B cell (primary cell): ENCODE results near the gene SLIT3. TPM values are rescaled to one million over a fixed set of nuclear protein-coding genes. Genes with fewer than 3 reads are reported as not detected.

Source experiments
- ATAC-seq: fragments of 200-7000 bp; cut with Tn5 transposase; one replicate; pipeline ENCODE4 v1.10.0; 2021; ENCODE audit warnings: low read depth, mild to moderate bottlenecking, moderate number of reproducible peaks, moderate library complexity
- CTCF ChIA-PET: fragments of 350-600 bp; sonication (Branson Sonifier 250); formaldehyde crosslinking; loops from one replicate; lab custom pipeline; 2021; ENCODE audit warnings: antibody characterized with exemption, inconsistent platforms; lab: Charles Lee
- POLR2A ChIA-PET: fragments of 350-600 bp; sonication (Branson Sonifier 250); formaldehyde crosslinking; loops from one replicate; lab custom pipeline; 2021; ENCODE audit warnings: antibody characterized with exemption; lab: Charles Lee
- DNase-seq: peaks from one replicate; pipeline ENCODE4 v3.0.0; 2013
- H2AFZ ChIP-seq: 2 replicates; pipeline ENCODE4 v1.6.1; 2012; ENCODE audit warnings: mild to moderate bottlenecking, low read depth, low read length; ENCODE audit not compliant: insufficient read depth, poor library complexity, severe bottlenecking
- H3K27ac ChIP-seq, 2 donors: 1 replicate in 1 of 2; 2 replicates in 1 of 2; pipeline ENCODE4 v1.5.1; 2012 to 2013; ENCODE audit warnings: low read length in 2 of 2, mild to moderate bottlenecking in 2 of 2, moderate library complexity in 1 of 2
- H3K27me3 ChIP-seq, 4 experiments: fragments of 200-600 bp in 1 of 4; sonication (generic) in 1 of 4; replicated peaks in 1 of 4; 1 replicate in 2 of 4; 2 replicates in 2 of 4; pipeline versions ENCODE4 v1.6.1 to v1.7.0; 2013 to 2016; ENCODE audit warnings: low read length in 3 of 4, mild to moderate bottlenecking in 2 of 4, mixed read lengths in 1 of 4, moderate library complexity in 1 of 4; ENCODE audit not compliant: insufficient read depth in 4 of 4, control insufficient read depth in 3 of 4; ENCODE audit errors: control extremely low read depth in 1 of 4
- H3K36me3 ChIP-seq, 2 experiments: replicated peaks in 1 of 2; 1 replicate in 1 of 2; 2 replicates in 1 of 2; pipeline versions ENCODE4 v1.6.1 to v1.7.1; 2013; ENCODE audit warnings: low read length in 1 of 2; ENCODE audit not compliant: insufficient read depth in 2 of 2, control insufficient read depth in 1 of 2; ENCODE audit errors: control extremely low read depth in 1 of 2, extremely low read depth in 1 of 2
- H3K4me1 ChIP-seq, 2 donors: fragments of 200-600 bp in 1 of 2; sonication (generic) in 1 of 2; 1 replicate in 1 of 2; 2 replicates in 1 of 2; pipeline versions ENCODE4 v1.5.1 to v1.6.1; 2013 to 2017; ENCODE audit warnings: low read length in 2 of 2; ENCODE audit not compliant: control insufficient read depth in 2 of 2, insufficient read depth in 2 of 2
- H3K4me2 ChIP-seq: replicated peaks from 2 replicates; pipeline ENCODE3; 2012; ENCODE audit warnings: mild to moderate bottlenecking, low read depth, low read length; ENCODE audit not compliant: poor library complexity, severe bottlenecking
- H3K4me3 ChIP-seq, 5 experiments: fragments of 200-600 bp in 1 of 5; sonication (generic) in 1 of 5; 1 replicate in 3 of 5; 2 replicates in 2 of 5; pipeline versions ENCODE4 v1.5.1 to v1.7.0; 2011 to 2016; ENCODE audit warnings: low read length in 4 of 5, mild to moderate bottlenecking in 4 of 5, low read depth in 2 of 5, control low read depth in 1 of 5, moderate library complexity in 1 of 5; ENCODE audit not compliant: insufficient read depth in 1 of 5; ENCODE audit errors: control extremely low read depth in 1 of 5, extremely low read depth in 1 of 5
- H3K79me2 ChIP-seq: fragments of 200-600 bp; sonication (generic); one replicate; pipeline ENCODE4 v1.6.0; 2016; ENCODE audit warnings: low read length; ENCODE audit not compliant: control insufficient read depth, insufficient read depth
- H3K9ac ChIP-seq: fragments of 200-600 bp; sonication (generic); 2 replicates; pipeline ENCODE4 v1.6.1; 2017; ENCODE audit warnings: mild to moderate bottlenecking, low read length, moderate library complexity
- H3K9me3 ChIP-seq, 3 donors: one replicate each; pipeline versions ENCODE4 v1.6.1 to v1.7.1; 2013; ENCODE audit warnings: low read length in 2 of 3; ENCODE audit not compliant: control insufficient read depth in 2 of 3, insufficient read depth in 1 of 3; ENCODE audit errors: control extremely low read depth in 1 of 3
- H4K20me1 ChIP-seq: 2 replicates; pipeline ENCODE4 v1.6.0; 2012; ENCODE audit warnings: mild to moderate bottlenecking, low read length; ENCODE audit not compliant: insufficient read depth, control insufficient read depth, poor library complexity, severe bottlenecking
- H3K27ac Mint-ChIP-seq: one replicate; pipeline ENCODE4 v1.8.0; 2021; ENCODE audit warnings: mixed read lengths
- H3K27me3 Mint-ChIP-seq: one replicate; pipeline ENCODE4 v1.8.0; 2021; ENCODE audit warnings: mixed read lengths
- H3K4me1 Mint-ChIP-seq: one replicate; pipeline ENCODE4 v1.8.0; 2021; ENCODE audit warnings: mixed read lengths
- H3K4me3 Mint-ChIP-seq: one replicate; pipeline ENCODE4 v1.8.0; 2021; ENCODE audit warnings: mixed read lengths
- H3K9me3 Mint-ChIP-seq: one replicate; pipeline ENCODE4 v1.8.0; 2022; ENCODE audit warnings: mixed read lengths; ENCODE audit not compliant: insufficient read depth
- CTCF ChIP-seq: fragments of 200-600 bp; IDR thresholded peaks from one replicate; pipeline ENCODE4 v1.8.0; 2022; ENCODE audit warnings: antibody characterized with exemption, mild to moderate bottlenecking
- EZH2 ChIP-seq: IDR thresholded peaks from 2 replicates; pipeline ENCODE4 v1.6.1; 2012; ENCODE audit warnings: borderline replicate concordance, low read depth, mild to moderate bottlenecking, moderate library complexity, low read length; ENCODE audit not compliant: insufficient read depth, poor library complexity, severe bottlenecking
- WGBS: methylation state at CpG from one replicate; pipeline ENCODE4 v1.1.5; 2013; ENCODE audit warnings: missing lambda C conversion rate; ENCODE audit not compliant: insufficient coverage; 5-methylcytosine and 5-hydroxymethylcytosine counted together
- intact Hi-C: fragments of 100-400 bp; cut with micrococcal nuclease; formaldehyde crosslinking; loops from one replicate; pipeline ENCODE4 v1.10.0; 2022
- polyA plus RNA-seq: library from polyadenylated mRNA; depleted of rRNA; stranded (reverse); fragments of >200 nt; gene quantifications from 2 replicates; pipeline ENCODE4 v1.2.3, GENCODE V29; 2012
- total RNA-seq, 2 donors: library from RNA; stranded (reverse); fragments of 120-200 nt in 1 of 2; gene quantifications; 1 replicate in 1 of 2; 2 replicates in 1 of 2; pipeline versions ENCODE4 v1.2.3 to v1.2.4, GENCODE V29; 2013 to 2022

The SLIT3 gene
- total and polyA plus RNA-seq, 2 donors (not counting 1 experiment from before 2014, with no cell fraction given), result not detected

- H3K4me1 Mint-ChIP-seq, result no peaks in the 10 kb centered on the region
- no peak overlapping the region for H3K4me2 ChIP-seq
- no peaks in the 10 kb centered on the region for H3K36me3 ChIP-seq
- H3K4me1 ChIP-seq, result no peaks in the 10 kb centered on the region
- no peaks in the 10 kb centered on the region for H3K27me3 ChIP-seq
- H3K27ac ChIP-seq, result no peak overlapping the region
- TF ChIP-seq CTCF, result no peak
- TF ChIP-seq EZH2, result no peak
- no peak for DNase-seq
- H3K27me3 Mint-ChIP-seq, result peaks cover 15% of the 10 kb centered on the region
- ATAC-seq, result no peak
- WGBS, result 92% methylated on average over 3 of the region's 7 CpGs
- no peaks in the 10 kb centered on the region for H3K9me3 ChIP-seq
- POLR2A ChIA-PET, result no interaction called here
- CTCF ChIA-PET, result no interaction called here
- H3K79me2 ChIP-seq, result no peaks in the 10 kb centered on the region
- H3K9ac ChIP-seq, result no peak overlapping the region
- no peak overlapping the region for H2AFZ ChIP-seq
- H3K9me3 Mint-ChIP-seq, result peaks cover 5% of the 10 kb centered on the region
- H3K4me3 Mint-ChIP-seq, result no peak overlapping the region
- intact Hi-C loops, result no loop called here
- no peaks in the 10 kb centered on the region for H4K20me1 ChIP-seq
- H3K4me3 ChIP-seq, result no peak overlapping the region
- H3K27ac Mint-ChIP-seq, result no peak overlapping the region
Observed at GRCh38 chr5:169041180-169041579, 259.8 kb downstream of the SLIT3 start.

- CTCF ChIA-PET, result no interaction called here
Observed at GRCh38 chr5:169039592-169039991, 261.3 kb downstream of the SLIT3 start.

More at GRCh38 chr5:169039592-169039991, 261.3 kb downstream of the SLIT3 start:
- H3K4me2 ChIP-seq, result no peak overlapping the region
- Mint-ChIP-seq H3K9me3 (peaks cover 5% of the 10 kb centered on the region), H3K27me3 (peaks cover 15% of the 10 kb centered on the region), H3K27ac (no peak overlapping the region), H3K4me3 (no peak overlapping the region), H3K4me1 (no peaks in the 10 kb centered on the region)
- no peaks in the 10 kb centered on the region for H4K20me1 ChIP-seq
- ATAC-seq (no peak), DNase-seq (no peak)
- H2AFZ ChIP-seq, result no peak overlapping the region
- 77% methylated on average over 4 of the region's 6 CpGs for whole genome bisulfite sequencing
- no peaks in the 10 kb centered on the region for H3K4me1 ChIP-seq
- no peak overlapping the region for H3K4me3 ChIP-seq
- TF ChIP-seq EZH2, result no peak
- no peak for TF ChIP-seq CTCF
- no peaks in the 10 kb centered on the region for H3K36me3 ChIP-seq
- H3K9me3 ChIP-seq, result no peaks in the 10 kb centered on the region
- POLR2A ChIA-PET, result no interaction called here
- no peak overlapping the region for H3K9ac ChIP-seq
- H3K79me2 ChIP-seq, result no peaks in the 10 kb centered on the region
- intact Hi-C loops, result no loop called here
- no peaks in the 10 kb centered on the region for H3K27me3 ChIP-seq
- no peak overlapping the region for H3K27ac ChIP-seq
